NCI-H1694 treated with DMSO at 0.1 percent for 48 hours (cell line): Measurements from ENCODE around the gene PAIP2.
"Not testable (repeated sequence)": the region's sequence is repeated elsewhere in the genome, so short reads cannot be mapped to it uniquely, and the experiment has no call there.

Source experiments
- DNase-seq: peaks from one replicate; lab custom pipeline; 2025; lab: John Stamatoyannopoulos, UW

Gene PAIP2

GRCh38 chr5:139392324-139392677, 50.6 kb downstream of the PAIP2 start:
- no peak for DNase-seq

GRCh38 chr5:139392678-139393496, 51.2 kb downstream of the PAIP2 start:
- no peak for DNase-seq

- DNase-seq: no peak
Measured at GRCh38 chr5:139393497-139394122, 52.0 kb downstream of the PAIP2 start.

GRCh38 chr5:139394123-139394653, 52.5 kb downstream of the PAIP2 start:
- no peak for DNase-seq

GRCh38 chr5:139394654-139395566, 53.3 kb downstream of the PAIP2 start, which contains the start of gene PROB1:
PROB1 (minus strand) TSS chr5:139395104; CDS start chr5:139395081, 23 bp downstream.
- DNase-seq: no peak

GRCh38 chr5:139395844-139396640, 54.4 kb downstream of the PAIP2 start:
- DNase-seq: no peak

- no peak for DNase-seq
Measured at GRCh38 chr5:139396691-139397090, 55.0 kb downstream of the PAIP2 start.

GRCh38 chr5:139397921-139398320, 56.3 kb downstream of the PAIP2 start:
- DNase-seq: no peak

- DNase-seq: no peak
Measured at GRCh38 chr5:139399501-139400121, 58.0 kb downstream of the PAIP2 start.

- no peak for DNase-seq
Measured at GRCh38 chr5:139401546-139401945, 59.9 kb downstream of the PAIP2 start.

GRCh38 chr5:139402561-139403158, 61.0 kb downstream of the PAIP2 start:
- peak; percentile 23 for DNase-seq

GRCh38 chr5:139403418-139403786, 61.7 kb downstream of the PAIP2 start:
- DNase-seq: no peak

- DNase-seq: peak; percentile 87
Measured at GRCh38 chr5:139403787-139404483, 62.3 kb downstream of the PAIP2 start, which contains the start of gene SPATA24. SPATA24 (minus strand) TSS chr5:139404089; CDS start chr5:139404060, 29 bp downstream.

- no peak for DNase-seq
Measured at GRCh38 chr5:139404484-139404840, 62.8 kb downstream of the PAIP2 start.

GRCh38 chr5:139406963-139407362, 65.3 kb downstream of the PAIP2 start:
- DNase-seq: no peak

- no peak for DNase-seq
Measured at GRCh38 chr5:139407517-139407916, 65.9 kb downstream of the PAIP2 start.

- no peak for DNase-seq
Measured at GRCh38 chr5:139408191-139408590, 66.5 kb downstream of the PAIP2 start.

- DNase-seq: not testable (repeated sequence)
Measured at GRCh38 chr5:139409116-139409515, 67.5 kb downstream of the PAIP2 start.

GRCh38 chr5:139410121-139410992, 68.7 kb downstream of the PAIP2 start:
- no peak for DNase-seq
